ENCODE measurements around the gene ELAVL1.

- TF ChIP-seq POLR2A (IDR thresholded peaks at IDR 0.05) (no peak), CTCF (IDR thresholded peaks at IDR 0.05) (no peak)
Measured at GRCh38 chr19:7973883-7974282, 31.6 kb downstream of the ELAVL1 start.

Measured in adrenal gland (tissue), 5 donors.